ENCODE measurements around the gene TMPRSS11A.

The TMPRSS11A gene

DNA sequence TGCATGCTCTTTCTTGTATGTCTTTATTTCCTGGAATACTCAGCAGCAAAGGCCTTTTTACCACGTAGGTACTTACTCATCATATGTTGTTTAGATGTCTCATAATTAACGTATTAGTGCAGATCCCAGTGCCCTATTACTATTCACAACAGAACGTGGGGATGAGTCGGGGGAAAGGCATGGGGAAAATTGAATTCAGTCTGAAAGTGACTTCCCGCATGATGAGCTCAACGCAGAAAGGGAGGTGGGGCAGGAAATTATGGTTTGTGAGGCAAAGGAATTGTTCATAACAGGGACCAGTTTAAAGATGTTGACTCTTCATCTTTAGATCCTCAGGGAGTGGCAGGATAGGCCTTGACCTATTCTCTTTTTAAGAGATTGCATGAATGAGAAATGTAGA, 77.5 kb downstream of the TMPRSS11A start:
- no peak for DNase-seq (ENCODE audit: low spot score)
- in situ Hi-C loops (cut with MboI; ENCODE audit: low sequenced_read_pairs, unreplicated experiment) = no loop called here

DNA sequence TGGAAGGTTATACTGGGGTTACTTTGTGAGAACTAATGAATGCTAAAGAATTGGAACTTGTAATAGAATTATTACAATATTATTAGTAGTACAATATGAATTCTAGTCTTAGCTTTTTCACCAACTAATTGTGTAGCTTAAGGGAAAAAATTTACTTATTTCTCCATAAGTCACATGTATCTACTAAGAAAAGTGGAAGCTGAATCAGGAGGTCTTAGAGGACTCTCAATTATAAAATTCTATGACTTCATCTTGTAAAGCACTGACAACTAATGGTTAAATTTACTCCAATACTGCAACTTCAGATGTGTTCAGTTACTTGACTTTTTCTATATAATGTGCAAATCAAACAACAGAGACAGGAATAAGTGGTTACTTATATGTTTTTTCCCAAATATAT, 78.6 kb downstream of the TMPRSS11A start:
- TF ChIP-seq, protein P1, sequence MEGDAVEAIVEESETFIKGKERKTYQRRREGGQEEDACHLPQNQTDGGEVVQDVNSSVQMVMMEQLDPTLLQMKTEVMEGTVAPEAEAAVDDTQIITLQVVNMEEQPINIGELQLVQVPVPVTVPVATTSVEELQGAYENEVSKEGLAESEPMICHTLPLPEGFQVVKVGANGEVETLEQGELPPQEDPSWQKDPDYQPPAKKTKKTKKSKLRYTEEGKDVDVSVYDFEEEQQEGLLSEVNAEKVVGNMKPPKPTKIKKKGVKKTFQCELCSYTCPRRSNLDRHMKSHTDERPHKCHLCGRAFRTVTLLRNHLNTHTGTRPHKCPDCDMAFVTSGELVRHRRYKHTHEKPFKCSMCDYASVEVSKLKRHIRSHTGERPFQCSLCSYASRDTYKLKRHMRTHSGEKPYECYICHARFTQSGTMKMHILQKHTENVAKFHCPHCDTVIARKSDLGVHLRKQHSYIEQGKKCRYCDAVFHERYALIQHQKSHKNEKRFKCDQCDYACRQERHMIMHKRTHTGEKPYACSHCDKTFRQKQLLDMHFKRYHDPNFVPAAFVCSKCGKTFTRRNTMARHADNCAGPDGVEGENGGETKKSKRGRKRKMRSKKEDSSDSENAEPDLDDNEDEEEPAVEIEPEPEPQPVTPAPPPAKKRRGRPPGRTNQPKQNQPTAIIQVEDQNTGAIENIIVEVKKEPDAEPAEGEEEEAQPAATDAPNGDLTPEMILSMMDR (IDR thresholded peaks at IDR 0.05; ENCODE audit: borderline replicate concordance, control extremely low read depth, extremely low read depth, insufficient read depth, missing control alignments) = no peak
- no peak for DNase-seq (ENCODE audit: low spot score)
- in situ Hi-C loops (cut with MboI; ENCODE audit: low sequenced_read_pairs, unreplicated experiment) = no loop called here

More for the DNA sequence above, 77.5 kb downstream of the TMPRSS11A start:
- TF ChIP-seq, protein P1 (IDR thresholded peaks at IDR 0.05; ENCODE audit: borderline replicate concordance, control extremely low read depth, extremely low read depth, insufficient read depth, missing control alignments) = no peak

DNA sequence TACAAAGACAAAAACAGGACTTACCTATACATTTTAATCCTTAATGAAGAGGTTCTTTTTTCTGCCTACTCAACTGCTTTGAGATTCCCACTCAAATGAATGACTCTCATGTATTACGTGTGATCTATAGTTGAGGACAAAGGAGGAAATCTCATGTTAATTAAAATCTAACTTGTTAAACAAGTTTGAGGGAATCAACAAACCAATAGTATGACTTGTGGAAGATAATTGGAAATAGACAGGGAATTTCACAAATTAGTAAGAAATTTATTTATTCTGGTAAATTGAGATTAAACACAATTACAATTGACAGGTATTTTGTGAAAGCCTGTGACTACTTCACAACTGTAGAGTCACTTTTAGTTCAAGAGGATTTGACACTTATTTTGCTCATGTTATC, 79.4 kb downstream of the TMPRSS11A start, which contains the start of gene TMPRSS11D:
Gene TMPRSS11D, minus strand, starts transcription at position 101 of the 400 bp plus-strand sequence. Its CDS starts 69 bp downstream, at position 32.
- in situ Hi-C loops (cut with MboI; ENCODE audit: low sequenced_read_pairs, unreplicated experiment) = no loop called here
- TF ChIP-seq, protein P1 (IDR thresholded peaks at IDR 0.05; ENCODE audit: borderline replicate concordance, control extremely low read depth, extremely low read depth, insufficient read depth, missing control alignments) = no peak
- no peak for DNase-seq (ENCODE audit: low spot score)

DNA sequence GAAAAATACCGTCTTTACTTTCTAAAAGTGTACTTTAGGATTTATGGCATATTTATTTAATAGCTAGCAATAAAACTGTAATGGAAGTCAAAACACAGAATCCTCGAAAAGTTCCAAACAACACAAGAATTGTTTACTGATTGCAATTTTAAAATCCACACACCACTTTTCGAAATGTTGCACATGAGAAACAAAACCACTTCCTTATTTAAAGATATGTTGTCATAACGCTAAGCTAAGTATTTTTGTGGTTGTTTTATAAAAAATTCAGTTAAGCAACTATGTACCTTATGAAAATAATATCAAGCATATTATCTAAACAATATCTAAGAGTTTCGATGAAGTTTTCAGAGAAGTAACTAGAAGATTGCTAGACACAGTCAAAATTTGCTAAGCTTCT, 79.8 kb downstream of the TMPRSS11A start:
- DNase-seq (ENCODE audit: low spot score) = no peak
- in situ Hi-C loops (cut with MboI; ENCODE audit: low sequenced_read_pairs, unreplicated experiment) = no loop called here
- TF ChIP-seq, protein P1 (IDR thresholded peaks at IDR 0.05; ENCODE audit: borderline replicate concordance, control extremely low read depth, extremely low read depth, insufficient read depth, missing control alignments) = no peak

DNA sequence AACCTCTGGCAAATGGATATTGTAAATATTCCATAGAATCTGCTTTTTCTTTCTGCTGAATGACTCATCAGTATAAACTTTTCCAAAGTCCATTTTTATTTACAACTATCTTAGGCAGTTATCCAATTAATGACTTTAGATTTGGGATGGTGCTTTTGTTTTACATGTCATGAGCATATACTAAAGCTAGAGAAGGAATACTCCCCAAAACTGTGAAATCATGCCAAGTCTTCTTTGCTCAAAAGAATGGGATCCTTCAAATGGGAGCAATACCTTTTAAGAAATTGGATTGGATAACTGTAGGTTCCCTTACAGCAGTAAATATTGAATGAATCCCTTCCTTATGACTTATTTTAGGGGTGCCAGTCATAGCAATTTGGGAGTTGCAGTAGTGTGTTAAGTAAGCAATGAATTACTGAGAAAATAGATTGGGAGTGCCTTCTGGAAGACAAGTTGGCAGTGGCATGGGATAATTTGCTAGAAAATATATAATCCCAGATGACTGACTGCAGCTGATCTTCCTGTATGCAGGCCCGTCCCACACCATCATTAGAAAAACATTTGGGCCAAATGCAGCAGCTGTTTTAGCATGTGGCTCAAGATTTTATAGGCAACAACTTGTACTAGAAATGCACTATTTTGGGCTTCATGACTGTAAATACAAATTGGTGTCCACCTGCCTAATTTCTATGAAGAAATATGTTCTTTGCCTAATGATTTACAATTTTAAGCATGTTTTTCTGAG, 82.3 kb downstream of the TMPRSS11A start:
- DNase-seq (ENCODE audit: low spot score) = no peak
- in situ Hi-C loops (cut with MboI; ENCODE audit: low sequenced_read_pairs, unreplicated experiment) = no loop called here
- TF ChIP-seq, protein P1 (IDR thresholded peaks at IDR 0.05; ENCODE audit: borderline replicate concordance, control extremely low read depth, extremely low read depth, insufficient read depth, missing control alignments) = no peak

DNA sequence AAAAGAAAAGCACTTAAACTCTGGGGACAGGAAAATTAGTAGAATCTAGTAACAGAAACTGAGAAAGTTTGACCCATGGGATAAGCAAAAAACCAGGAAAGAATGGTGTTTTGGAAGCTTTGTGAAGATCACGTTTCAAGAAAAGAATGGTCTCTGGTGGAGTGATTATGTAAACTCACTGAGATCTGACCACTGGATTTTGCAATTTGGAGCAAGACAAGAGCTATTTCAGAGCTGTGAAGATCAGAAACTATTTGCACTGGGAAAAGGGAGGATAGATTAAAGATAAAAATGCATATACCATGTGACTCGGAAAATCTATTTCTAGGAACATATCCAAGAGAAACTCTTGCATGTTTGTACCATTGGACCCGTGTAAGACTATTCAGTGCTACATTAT, 83.8 kb downstream of the TMPRSS11A start:
- TF ChIP-seq, protein P1 (IDR thresholded peaks at IDR 0.05; ENCODE audit: borderline replicate concordance, control extremely low read depth, extremely low read depth, insufficient read depth, missing control alignments) = no peak
- DNase-seq (ENCODE audit: low spot score) = no peak
- in situ Hi-C loops (cut with MboI; ENCODE audit: low sequenced_read_pairs, unreplicated experiment) = no loop called here
